DMS53 treated with DMSO at 0.1 percent for 48 hours (cell line): ENCODE measurements around the gene RCOR1.
"Not testable (repeated sequence)": the region's sequence is repeated elsewhere in the genome, so short reads cannot be mapped to it uniquely, and the experiment has no call there.

Experiments
- DNase-seq: peaks from one replicate; lab custom pipeline; 2025; ENCODE audit not compliant: unreplicated experiment; lab: John Stamatoyannopoulos, UW

Gene RCOR1

GRCh38 chr14:102739190-102739469 is 146.7 kb downstream of the RCOR1 start:
- no peak for DNase-seq

DNA sequence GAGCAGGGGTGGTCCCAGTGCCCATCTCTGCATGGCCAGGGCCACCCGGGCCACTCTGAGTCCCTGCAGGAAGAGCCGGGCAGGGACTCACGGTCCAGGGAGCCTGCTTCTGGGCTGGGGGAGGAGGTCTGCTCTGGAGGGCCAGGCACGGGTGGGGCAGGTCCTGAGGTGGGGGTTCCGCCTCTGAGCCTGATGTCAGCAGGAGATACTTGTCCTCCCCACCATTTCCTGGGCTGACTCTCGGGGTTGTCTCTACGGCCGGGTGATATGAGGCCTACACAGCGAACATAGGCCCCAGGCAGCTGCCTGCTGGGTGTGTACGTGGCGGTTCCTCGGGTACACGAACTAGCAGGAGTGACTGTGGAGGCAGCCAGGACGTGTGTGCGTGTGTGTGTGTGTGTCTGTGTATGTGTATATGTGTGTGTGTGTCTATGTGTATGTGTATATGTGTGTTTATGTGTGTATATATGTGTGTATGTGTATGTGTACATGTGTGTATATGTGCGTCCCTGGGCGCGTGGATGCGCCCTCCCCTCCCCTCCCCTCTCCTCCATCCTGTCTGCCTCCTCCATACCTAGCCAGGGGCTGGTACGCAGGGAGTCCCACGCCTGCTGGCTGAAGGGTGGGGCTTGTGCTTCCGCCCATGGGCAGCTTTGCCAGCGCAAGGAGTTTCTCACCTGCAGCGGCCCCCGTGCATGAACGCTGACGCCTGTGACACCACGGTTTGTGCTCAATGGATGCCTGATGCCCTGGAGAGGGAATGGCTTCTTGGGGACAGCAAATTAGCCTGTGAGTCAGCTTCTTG is 154.4 kb downstream of the RCOR1 start:
- no peak for DNase-seq

- no peak for DNase-seq
These were observed 156.4 kb downstream of the RCOR1 start for GRCh38 chr14:102748806-102749205.

DNA sequence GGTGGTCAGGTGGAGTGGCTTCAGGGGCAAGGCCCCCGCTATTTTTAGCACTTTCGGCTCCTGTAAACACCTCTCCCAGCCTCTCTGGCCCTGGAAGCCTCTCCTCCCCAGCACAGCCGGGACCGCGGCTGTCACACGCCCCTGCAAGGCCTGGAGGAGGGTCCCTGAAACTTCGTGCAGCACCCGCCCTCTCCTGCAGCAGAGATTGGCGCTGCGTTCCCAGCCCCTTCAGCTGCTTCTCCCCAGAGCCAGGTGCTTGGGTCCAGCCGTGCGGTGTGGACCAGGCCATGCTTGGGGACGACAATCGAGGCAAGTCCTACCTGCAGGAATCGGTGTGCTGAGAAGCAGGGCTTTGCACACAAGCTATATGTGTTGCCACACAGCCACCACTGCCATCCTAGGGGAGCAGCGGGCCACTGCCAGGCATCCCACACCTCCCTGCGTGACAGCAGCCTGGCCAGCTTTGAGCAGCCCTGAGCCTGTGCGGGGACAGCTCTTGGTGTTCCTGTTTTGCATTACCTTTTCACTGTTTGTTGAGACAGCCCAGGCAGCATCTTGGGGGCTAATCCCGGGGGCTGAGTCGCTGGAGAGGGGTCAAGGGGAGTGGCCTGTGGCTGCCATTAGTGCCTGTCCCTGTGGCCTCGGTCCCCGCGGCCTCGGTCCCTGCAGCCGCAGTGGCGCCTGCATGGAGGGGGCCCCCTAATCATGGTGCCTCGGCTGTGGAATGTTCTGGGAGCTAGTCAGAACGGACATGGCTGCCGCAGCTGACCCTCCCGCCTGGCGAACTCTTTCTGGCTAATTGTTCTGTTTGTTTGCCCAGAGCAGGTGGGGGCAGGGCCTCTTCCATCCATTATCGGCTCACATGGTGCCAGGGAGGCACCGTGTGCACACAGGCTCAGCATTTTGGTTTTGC is 157.2 kb downstream of the RCOR1 start:
- no peak for DNase-seq

DNA sequence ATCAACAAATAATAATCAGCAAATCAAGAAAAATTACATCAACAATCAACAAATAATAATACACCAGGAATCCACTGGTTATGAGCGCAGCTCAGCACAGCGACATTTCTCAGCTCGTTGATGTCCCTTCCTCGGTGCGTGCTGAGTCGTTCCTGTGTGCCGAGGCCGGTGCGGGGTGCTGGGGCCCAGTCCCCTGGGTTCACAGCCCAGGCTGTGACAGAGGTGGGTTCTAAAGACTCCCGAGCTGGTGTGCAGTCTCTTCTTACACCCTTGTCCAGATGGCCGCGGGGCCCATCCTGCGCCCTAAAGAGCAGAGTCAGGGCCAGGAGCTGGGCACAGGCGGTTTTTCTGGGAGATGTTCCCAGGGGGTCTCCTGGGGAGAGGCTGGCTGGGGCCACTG is 157.9 kb downstream of the RCOR1 start:
- no peak for DNase-seq

DNA sequence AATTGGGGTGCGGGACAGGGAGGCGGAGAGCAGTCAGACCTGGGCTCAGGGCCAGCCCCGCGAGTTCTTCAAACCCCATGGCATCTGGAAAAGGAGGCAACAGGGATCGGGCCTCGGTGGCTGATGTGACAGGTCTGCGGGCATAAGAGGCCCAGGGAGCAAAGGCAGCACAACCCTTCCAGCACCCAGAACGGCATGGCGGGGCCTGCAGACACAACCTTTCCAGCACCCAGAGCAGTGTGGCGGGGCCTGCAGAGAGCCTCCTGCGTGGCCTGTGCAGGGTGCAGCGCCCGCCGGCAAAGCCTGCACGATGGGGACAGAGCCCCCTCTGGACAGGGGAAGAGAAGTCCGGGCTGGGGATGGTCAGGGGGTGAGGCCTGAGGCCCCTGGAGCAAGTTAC is 158.6 kb downstream of the RCOR1 start:
- no peak for DNase-seq

GRCh38 chr14:102752239-102752847 is 159.9 kb downstream of the RCOR1 start:
- DNase-seq, result no peak

GRCh38 chr14:102754370-102755262 is 162.2 kb downstream of the RCOR1 start:
- DNase-seq, result no peak

- DNase-seq, result no peak
These were observed 165.2 kb downstream of the RCOR1 start for GRCh38 chr14:102757646-102758045.

DNA sequence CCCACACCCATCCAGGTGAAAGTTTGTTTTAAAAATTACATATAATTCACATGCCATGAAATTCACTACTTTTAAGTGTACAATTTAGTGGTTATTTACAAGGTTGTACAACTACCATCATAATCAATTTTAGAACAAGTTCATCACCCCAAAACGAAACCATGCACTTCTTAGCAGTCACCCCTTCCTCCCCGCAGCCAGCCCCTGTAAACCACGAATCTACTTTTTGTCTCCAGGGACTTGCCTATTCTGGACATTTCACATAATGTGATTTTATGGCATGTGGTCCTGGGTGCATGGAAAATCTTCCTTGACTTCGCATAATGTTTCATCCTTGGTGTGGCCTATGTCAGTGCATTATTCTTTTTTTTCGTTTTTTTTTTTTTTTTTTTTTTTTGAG is 165.6 kb downstream of the RCOR1 start:
- DNase-seq, result no peak

- DNase-seq, result no peak
These were observed 167.2 kb downstream of the RCOR1 start for GRCh38 chr14:102759456-102760187.

- no peak for DNase-seq
These were observed 168.2 kb downstream of the RCOR1 start for GRCh38 chr14:102760496-102761193.

- DNase-seq, result no peak
These were observed 168.8 kb downstream of the RCOR1 start for GRCh38 chr14:102761206-102761605.

DNA sequence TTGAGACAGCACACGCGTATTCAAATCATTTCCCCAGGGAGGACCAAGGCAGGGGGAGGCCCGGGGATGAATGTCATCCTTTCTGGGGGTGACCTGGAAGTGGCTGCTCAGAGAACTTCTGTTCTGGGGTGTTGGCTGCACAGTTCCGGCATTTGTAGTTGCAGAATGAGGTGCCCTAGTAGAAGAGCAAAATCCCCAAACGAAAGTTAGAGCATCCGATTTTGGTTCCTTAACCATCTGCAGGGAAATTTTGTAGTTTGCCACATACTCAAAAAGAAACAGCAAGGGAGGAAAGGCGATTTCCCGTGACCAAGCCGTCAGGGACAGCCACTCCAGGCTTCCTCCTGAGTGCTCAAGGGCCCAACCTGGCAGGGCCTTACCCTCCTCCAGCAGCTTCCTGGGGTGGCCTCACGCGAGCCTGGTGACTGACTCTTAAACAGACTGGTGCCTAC is 171.8 kb downstream of the RCOR1 start:
- DNase-seq, result no peak

- DNase-seq, result not testable (repeated sequence)
These were observed 173.3 kb downstream of the RCOR1 start for GRCh38 chr14:102765770-102766169.

GRCh38 chr14:102768223-102769048 is 176.0 kb downstream of the RCOR1 start:
- DNase-seq, result no peak

GRCh38 chr14:102769049-102769327 is 176.5 kb downstream of the RCOR1 start:
- no peak for DNase-seq

DNA sequence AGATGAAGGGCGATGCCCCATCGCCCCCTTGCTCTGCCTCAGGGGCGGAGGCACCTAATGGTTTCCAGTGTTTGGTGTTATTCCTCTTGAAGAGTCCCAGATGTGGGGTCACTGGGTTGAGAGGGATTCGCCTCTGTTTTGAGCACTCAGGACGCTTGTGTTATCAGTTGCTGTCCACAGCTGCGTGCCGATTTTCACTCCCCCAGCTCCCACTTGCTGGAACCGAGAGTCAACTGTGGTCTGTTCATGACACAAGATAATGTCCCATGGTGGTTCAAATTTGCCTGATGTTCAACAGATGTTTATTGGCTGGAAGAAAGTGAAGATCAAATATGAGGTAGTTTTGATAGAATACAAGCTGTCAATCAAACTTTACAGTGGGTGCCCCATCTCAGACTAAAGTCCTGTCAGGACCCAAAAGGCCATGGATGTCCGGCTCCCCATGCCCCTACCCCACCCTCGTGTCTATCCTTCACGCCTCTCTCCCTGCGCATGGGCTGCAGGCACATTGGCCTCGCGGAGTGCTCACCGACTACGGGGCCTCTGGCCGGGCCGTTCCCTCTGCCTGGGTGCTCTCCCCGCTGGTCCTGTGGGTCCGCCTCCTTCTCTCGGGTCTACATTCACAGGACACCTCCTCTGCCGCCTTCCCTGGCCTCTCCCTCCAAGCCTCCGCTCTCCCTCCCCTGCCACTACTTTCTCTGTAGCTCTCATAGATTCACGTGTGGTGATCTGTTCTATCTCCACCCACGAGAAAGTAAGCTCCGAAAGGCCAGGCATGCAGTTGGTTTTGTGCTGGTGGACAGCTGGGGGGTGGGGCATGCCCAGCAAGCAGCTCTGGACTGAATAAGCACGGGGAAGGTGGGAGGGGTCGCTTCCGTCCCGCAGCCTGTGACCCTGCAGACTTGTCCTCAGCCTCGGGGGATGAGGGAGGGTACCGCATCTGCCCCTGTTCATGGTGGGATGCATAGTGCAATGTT is 178.0 kb downstream of the RCOR1 start:
- no peak for DNase-seq
